IPS-15b (cell line): ENCODE data around the gene TACR2.

ENCODE experiments used
- H3K27me3 ChIP-seq: one replicate; pipeline ENCODE4 v1.6.1; 2013; ENCODE audit warnings: low read length; ENCODE audit not compliant: control insufficient read depth, insufficient read depth
- H3K36me3 ChIP-seq: one replicate; pipeline ENCODE4 v1.6.1; 2013; ENCODE audit warnings: low read length; ENCODE audit not compliant: control insufficient read depth, insufficient read depth
- H3K4me1 ChIP-seq: one replicate; pipeline ENCODE4 v1.6.1; 2013; ENCODE audit warnings: mild to moderate bottlenecking, low read length; ENCODE audit not compliant: control insufficient read depth, insufficient read depth
- H3K4me3 ChIP-seq: one replicate; pipeline ENCODE4 v1.5.1; 2013; ENCODE audit warnings: low read depth, low read length
- H3K9ac ChIP-seq: one replicate; pipeline ENCODE4 v1.6.1; 2013; ENCODE audit warnings: low read depth, mild to moderate bottlenecking, low read length
- H3K9me3 ChIP-seq: one replicate; pipeline ENCODE4 v1.6.1; 2013; ENCODE audit warnings: mild to moderate bottlenecking, low read length; ENCODE audit not compliant: control insufficient read depth, insufficient read depth

TACR2 gene

GRCh38 chr10:69446650-69447151 lies 30.0 kb upstream of the TACR2 start:
- no peak overlapping the region for H3K9ac ChIP-seq
- no peaks in the 10 kb centered on the region for H3K36me3 ChIP-seq
- H3K4me3 ChIP-seq, result no peak overlapping the region
- H3K9me3 ChIP-seq, result no peaks in the 10 kb centered on the region
- no peaks in the 10 kb centered on the region for H3K4me1 ChIP-seq
- H3K27me3 ChIP-seq, result peaks cover 15% of the 10 kb centered on the region

DNA sequence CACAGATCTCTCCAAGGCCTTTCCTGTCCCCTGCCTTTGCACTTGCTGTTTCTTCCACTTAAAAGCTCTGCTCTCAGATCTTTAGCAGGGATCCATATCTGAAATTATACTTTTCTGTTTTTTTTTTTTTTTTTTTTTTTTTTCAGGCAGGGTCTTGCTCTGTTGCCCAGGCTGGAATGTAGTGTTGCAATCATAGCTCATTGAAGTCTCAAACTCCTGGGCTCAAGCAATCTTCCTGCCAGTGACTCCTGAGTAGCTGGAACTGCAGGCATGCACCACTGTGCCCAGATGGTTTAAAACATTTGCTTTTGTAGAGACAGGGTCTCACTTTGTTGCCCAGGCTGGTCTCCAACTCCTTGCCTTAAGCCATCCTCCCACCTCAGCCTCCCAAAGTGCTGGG lies 29.5 kb upstream of the TACR2 start:
- no peak overlapping the region for H3K4me3 ChIP-seq
- peaks cover 15% of the 10 kb centered on the region for H3K27me3 ChIP-seq
- no peaks in the 10 kb centered on the region for H3K36me3 ChIP-seq
- no peaks in the 10 kb centered on the region for H3K4me1 ChIP-seq
- H3K9me3 ChIP-seq, result no peaks in the 10 kb centered on the region
- H3K9ac ChIP-seq, result no peak overlapping the region

DNA sequence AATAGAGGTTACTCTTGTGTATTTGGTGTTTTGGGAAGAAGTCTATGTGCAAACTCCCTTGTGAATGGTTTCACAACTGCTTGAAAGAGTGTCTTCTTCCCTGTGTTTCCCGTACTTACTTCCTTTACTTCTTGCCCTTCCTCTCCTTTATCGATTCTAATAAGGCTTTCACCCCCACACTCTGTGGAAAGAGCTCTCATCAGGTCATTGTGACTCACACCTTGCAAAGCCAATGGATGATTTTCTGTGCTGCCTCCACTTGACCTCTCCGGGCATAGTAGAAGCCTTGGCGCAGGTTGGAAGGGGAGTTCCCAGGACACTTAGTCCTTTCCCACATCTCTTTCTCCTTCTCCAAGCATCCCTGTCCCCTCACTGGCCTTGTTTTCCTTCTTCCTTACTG lies 28.3 kb upstream of the TACR2 start:
- Histone ChIP-seq H3K9me3 (no peaks in the 10 kb centered on the region), H3K27me3 (peaks cover 12% of the 10 kb centered on the region), H3K36me3 (no peaks in the 10 kb centered on the region), H3K4me1 (no peaks in the 10 kb centered on the region), H3K4me3 (no peak overlapping the region), H3K9ac (no peak overlapping the region)

DNA sequence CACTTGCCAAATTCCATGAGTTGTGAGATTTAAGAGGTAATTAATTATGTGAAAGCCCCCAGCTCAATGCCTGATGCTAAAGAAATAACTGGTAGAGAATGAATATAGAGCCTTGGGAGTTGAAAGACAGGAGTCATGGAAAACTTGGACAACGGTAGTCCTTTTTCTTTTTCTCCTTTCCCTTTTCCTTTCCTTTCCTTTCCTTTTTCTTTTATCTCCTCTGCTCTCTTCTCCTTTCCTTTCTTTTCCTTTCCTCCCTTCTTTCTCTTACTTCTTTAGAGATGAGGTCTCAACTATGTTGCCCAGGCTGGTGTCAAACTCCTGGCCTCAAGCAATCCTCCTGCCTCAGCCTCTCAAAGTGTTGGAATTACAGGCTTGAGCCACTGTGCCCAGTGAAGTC lies 26.6 kb upstream of the TACR2 start:
- no peaks in the 10 kb centered on the region for H3K36me3 ChIP-seq
- H3K4me3 ChIP-seq, result no peak overlapping the region
- peaks cover 2% of the 10 kb centered on the region for H3K4me1 ChIP-seq
- H3K9ac ChIP-seq, result no peak overlapping the region
- H3K27me3 ChIP-seq, result peaks cover 8% of the 10 kb centered on the region
- H3K9me3 ChIP-seq, result no peaks in the 10 kb centered on the region

- H3K9me3 ChIP-seq, result no peaks in the 10 kb centered on the region
These were observed 23.2 kb upstream of the TACR2 start for GRCh38 chr10:69439813-69440506.

DNA sequence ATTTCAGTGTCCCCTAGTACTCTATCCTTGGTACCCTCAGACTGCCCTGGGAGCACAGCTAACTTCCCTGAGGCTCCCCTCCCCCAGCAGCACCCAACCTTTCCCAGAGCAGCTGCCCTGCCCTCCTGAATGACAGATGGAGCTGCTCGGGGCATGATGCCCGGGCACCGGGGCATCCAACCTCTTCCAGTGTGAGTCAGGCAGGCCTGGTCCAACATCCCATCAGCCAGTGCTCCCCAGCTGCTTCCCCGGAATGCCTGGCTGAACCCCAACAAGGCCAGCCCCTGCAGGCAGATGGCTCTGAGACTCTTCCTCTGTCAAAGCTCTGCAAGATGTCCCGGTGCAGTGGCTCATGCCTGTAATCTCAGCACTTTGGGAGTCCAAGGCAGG lies 22.6 kb upstream of the TACR2 start:
- Histone ChIP-seq H3K36me3 (no peaks in the 10 kb centered on the region), H3K27me3 (peaks cover 3% of the 10 kb centered on the region), H3K4me3 (no peak overlapping the region), H3K4me1 (peaks cover 2% of the 10 kb centered on the region), H3K9me3 (no peaks in the 10 kb centered on the region), H3K9ac (no peak overlapping the region)

More at GRCh38 chr10:69439813-69440506, 23.2 kb upstream of the TACR2 start:
- H3K9ac ChIP-seq, result no peak overlapping the region
- no peak overlapping the region for H3K4me3 ChIP-seq
- H3K36me3 ChIP-seq, result no peaks in the 10 kb centered on the region
- H3K27me3 ChIP-seq, result peaks cover 5% of the 10 kb centered on the region
- peaks cover 2% of the 10 kb centered on the region for H3K4me1 ChIP-seq

DNA sequence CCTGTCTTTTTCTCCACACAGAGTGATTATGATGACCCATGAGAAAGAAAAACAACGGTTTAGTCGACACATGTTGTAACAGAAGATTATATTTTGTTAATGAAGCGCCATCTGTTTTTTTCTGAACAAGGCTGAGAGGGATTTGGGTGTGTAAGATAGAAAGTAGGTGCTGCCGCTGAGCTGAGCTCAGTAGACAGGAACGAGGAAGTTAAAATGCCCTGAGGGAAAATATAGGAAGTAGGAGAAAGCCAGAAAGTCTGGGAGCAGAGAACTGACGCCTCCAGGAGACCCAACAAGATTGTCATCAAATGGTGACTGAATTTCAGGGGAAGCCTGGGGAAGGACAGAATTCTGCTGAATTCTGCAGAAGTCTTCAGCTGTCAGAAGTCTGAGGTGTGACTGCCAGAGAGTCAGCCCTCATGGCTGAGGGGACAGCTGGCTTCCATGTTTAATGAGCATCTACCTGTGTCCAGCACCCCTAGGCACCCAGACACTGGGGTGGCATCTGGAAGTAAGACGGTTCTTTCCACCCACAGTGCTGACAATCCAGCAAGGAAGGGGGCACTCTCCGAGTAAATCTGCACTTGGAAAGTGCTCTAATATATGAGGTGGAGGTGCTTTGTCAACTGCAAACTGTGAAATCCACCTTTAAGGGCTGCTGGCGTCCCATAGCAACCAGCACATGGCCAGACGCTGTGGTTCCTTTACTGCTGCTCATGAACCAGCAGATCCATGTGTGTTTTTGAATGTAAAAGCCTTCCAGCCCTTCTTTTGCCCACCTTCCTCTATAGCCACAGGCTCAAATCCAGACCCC lies 22.0 kb upstream of the TACR2 start:
- H3K9me3 ChIP-seq, result no peaks in the 10 kb centered on the region
- peaks cover 2% of the 10 kb centered on the region for H3K4me1 ChIP-seq
- H3K27me3 ChIP-seq, result peaks cover 2% of the 10 kb centered on the region
- H3K4me3 ChIP-seq, result no peak overlapping the region
- H3K36me3 ChIP-seq, result no peaks in the 10 kb centered on the region
- no peak overlapping the region for H3K9ac ChIP-seq

DNA sequence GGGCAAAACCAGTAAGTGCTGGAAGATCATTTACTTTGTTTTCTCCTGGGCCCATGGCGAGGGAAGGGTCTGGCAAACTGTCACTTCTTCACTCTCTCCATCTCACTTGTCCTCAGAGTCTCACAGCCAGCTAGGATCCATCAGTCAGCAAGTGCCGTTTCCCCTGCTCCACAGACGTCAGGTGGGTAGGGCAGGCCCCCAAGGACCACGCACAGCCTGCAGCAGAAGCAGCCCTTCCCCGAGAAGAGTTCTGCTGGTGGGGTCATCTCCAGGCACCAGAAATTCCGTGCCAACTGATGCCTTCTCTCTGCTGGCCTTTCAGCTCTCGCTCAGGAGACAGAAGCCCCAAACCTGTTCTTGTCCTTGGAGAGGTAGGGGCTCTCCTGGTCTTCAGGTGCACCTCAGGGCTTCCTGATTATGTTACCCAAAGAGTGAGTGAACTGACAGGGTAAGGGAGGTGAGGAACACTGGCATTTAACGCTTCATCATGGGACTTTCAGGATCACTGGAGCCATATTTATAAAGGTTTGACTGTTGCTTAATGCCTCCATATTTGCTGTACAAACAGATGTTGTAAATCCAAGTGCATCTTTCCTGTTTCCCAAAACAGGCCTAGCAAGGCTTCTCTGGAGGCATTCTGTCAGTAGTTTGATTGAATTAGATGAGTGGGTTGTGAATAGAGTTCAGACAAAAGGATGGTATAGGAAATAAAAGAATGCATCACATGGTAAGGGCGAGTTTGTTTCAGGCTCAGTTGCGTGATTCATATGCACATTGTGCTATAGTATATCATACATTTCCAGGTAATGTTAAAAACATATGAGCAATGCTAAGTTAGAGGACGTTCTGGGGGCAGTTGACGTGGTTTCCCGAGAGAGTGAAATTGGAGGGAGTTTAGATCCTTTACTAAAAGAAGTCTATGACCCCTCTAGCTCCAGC lies 20.9 kb upstream of the TACR2 start:
- Histone ChIP-seq H3K4me3 (no peak overlapping the region), H3K4me1 (peaks cover 2% of the 10 kb centered on the region), H3K27me3 (peaks cover 2% of the 10 kb centered on the region), H3K9ac (no peak overlapping the region), H3K36me3 (no peaks in the 10 kb centered on the region), H3K9me3 (no peaks in the 10 kb centered on the region)

GRCh38 chr10:69435966-69436520 lies 19.3 kb upstream of the TACR2 start:
- H3K36me3 ChIP-seq, result no peaks in the 10 kb centered on the region
- no peak overlapping the region for H3K4me3 ChIP-seq
- H3K4me1 ChIP-seq, result peaks cover 2% of the 10 kb centered on the region
- H3K27me3 ChIP-seq, result no peaks in the 10 kb centered on the region
- no peak overlapping the region for H3K9ac ChIP-seq
- no peaks in the 10 kb centered on the region for H3K9me3 ChIP-seq

DNA sequence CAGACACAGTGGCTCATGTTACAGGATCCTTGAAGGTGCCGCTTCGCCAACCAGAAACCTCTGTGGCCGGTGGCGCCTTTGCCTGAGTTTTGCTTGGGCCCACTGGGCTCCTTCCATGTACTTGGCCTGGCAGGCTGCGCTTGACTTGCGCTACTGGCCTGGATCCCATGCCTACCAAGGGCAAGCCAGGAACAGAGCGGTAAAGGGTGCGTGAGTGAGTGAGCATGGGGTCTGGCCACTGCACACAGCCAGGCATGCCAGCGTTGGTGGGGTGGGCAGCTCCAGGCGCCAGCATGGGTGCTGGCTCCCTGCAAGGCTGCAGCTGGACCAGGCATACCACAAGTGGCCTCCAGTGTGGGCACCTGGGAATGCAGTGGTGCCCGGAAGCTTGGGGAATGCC lies 18.2 kb upstream of the TACR2 start:
- H3K9ac ChIP-seq, result no peak overlapping the region
- H3K4me3 ChIP-seq, result no peak overlapping the region
- no peaks in the 10 kb centered on the region for H3K9me3 ChIP-seq
- no peaks in the 10 kb centered on the region for H3K36me3 ChIP-seq
- H3K4me1 ChIP-seq, result peaks cover 2% of the 10 kb centered on the region
- H3K27me3 ChIP-seq, result no peaks in the 10 kb centered on the region

DNA sequence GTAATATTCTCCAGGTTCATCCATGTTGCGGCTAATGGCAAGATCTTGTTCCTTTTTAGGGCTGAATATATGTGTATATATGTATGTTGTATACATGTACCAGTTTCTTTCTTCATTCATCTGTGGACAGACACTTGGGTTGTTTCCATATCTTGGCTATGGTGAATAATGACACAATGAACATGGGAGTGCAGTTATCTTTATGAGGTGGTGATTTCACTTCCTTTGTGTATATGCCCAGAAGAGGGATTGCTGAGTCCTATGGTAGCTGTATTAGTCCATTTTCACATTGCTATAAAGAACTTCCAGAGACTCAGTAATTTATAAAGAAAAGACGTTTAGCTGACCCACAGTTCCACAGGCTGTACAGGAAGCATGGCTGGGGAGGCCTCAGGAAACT lies 17.5 kb upstream of the TACR2 start:
- no peak overlapping the region for H3K4me3 ChIP-seq
- no peaks in the 10 kb centered on the region for H3K36me3 ChIP-seq
- H3K27me3 ChIP-seq, result no peaks in the 10 kb centered on the region
- H3K9ac ChIP-seq, result no peak overlapping the region
- no peaks in the 10 kb centered on the region for H3K9me3 ChIP-seq
- peaks cover 2% of the 10 kb centered on the region for H3K4me1 ChIP-seq
